Activated CD4-positive, alpha-beta T cell treated with anti-CD3 and anti-CD28 coated beads, Interleukin-2, amount 10 ng/mL, durations not matched to agents 24 days and 14 days (primary cell): ENCODE results near the gene VWDE. TPM values are rescaled to one million over a fixed set of nuclear protein-coding genes. Genes with fewer than 3 reads are reported as not detected.
"Not testable (repeated sequence)": the region's sequence is repeated elsewhere in the genome, so short reads cannot be mapped to it uniquely, and the experiment has no call there.

ENCODE experiments used
- DNase-seq: peaks from one replicate; pipeline ENCODE4 v3.0.0; 2022
- H3K27ac Mint-ChIP-seq: one replicate; pipeline ENCODE4 v1.8.0; 2022; ENCODE audit warnings: mild to moderate bottlenecking, mixed read lengths
- H3K27me3 Mint-ChIP-seq: one replicate; pipeline ENCODE4 v1.8.0; 2022; ENCODE audit warnings: mixed read lengths
- H3K36me3 Mint-ChIP-seq: one replicate; pipeline ENCODE4 v1.8.0; 2022; ENCODE audit warnings: low read depth, mild to moderate bottlenecking, mixed read lengths
- H3K4me1 Mint-ChIP-seq: one replicate; pipeline ENCODE4 v1.8.0; 2021; ENCODE audit warnings: mixed read lengths
- H3K4me3 Mint-ChIP-seq: one replicate; pipeline ENCODE4 v1.8.0; 2022; ENCODE audit warnings: mild to moderate bottlenecking, moderate library complexity, mixed read lengths
- H3K9me3 Mint-ChIP-seq: one replicate; pipeline ENCODE4 v1.8.0; 2021; ENCODE audit warnings: mixed read lengths
- intact Hi-C: fragments of 100-400 bp; cut with micrococcal nuclease; formaldehyde crosslinking; loops from one replicate; pipeline ENCODE4 v1.15.1; 2023
- total RNA-seq: library from RNA; stranded (reverse); gene quantifications from 2 replicates; pipeline ENCODE4 v1.2.3, GENCODE V29; 2022

The VWDE gene
- 1.8 and 1.9 TPM in 2 replicates for total RNA-seq

GRCh38 chr7:12403287-12404181 lies at the start of gene VWDE:
TSS of gene VWDE (minus strand) at chr7:12403865. CDS start at chr7:12403716, 149 bp downstream.
- H3K9me3 Mint-ChIP-seq = peaks cover 5% of the 10 kb centered on the region
- DNase-seq = peak; percentile 87
- H3K4me1 Mint-ChIP-seq = peaks cover 18% of the 10 kb centered on the region
- H3K27ac Mint-ChIP-seq = peak within 1 kb of the TSS; percentile 80
- no peaks in the 10 kb centered on the region for H3K36me3 Mint-ChIP-seq
- H3K27me3 Mint-ChIP-seq = peaks cover 28% of the 10 kb centered on the region
- intact Hi-C loops = loop anchor here (1.0 to 5.0 kb wide), 4 partner anchors 14 to 284 kb away; partner anchors contain the start of genes ARL4A and TMEM106B
- H3K4me3 Mint-ChIP-seq = peak within 1 kb of the TSS; percentile 93

- not testable (repeated sequence) for H3K36me3 Mint-ChIP-seq
Observed at GRCh38 chr7:12453136-12453535, 49.5 kb upstream of the VWDE start.

GRCh38 chr7:12450615-12451014 lies 47.0 kb upstream of the VWDE start:
- H3K27ac Mint-ChIP-seq = no peak overlapping the region
- peaks cover 4% of the 10 kb centered on the region for H3K27me3 Mint-ChIP-seq
- no peak for DNase-seq
- H3K4me1 Mint-ChIP-seq = no peaks in the 10 kb centered on the region
- no peak overlapping the region for H3K4me3 Mint-ChIP-seq
- H3K9me3 Mint-ChIP-seq = no peaks in the 10 kb centered on the region
- intact Hi-C loops = no loop called here
- H3K36me3 Mint-ChIP-seq = no peaks in the 10 kb centered on the region

More at GRCh38 chr7:12453136-12453535, 49.5 kb upstream of the VWDE start:
- H3K9me3 Mint-ChIP-seq, H3K27me3 Mint-ChIP-seq, DNase-seq, H3K4me1 Mint-ChIP-seq, H3K4me3 Mint-ChIP-seq, intact Hi-C loops, H3K27ac Mint-ChIP-seq: not testable (repeated sequence)

- intact Hi-C loops = no loop called here
- H3K36me3 Mint-ChIP-seq = no peaks in the 10 kb centered on the region
Observed at GRCh38 chr7:12444785-12445184, 41.1 kb upstream of the VWDE start.

GRCh38 chr7:12440229-12440628 lies 36.6 kb upstream of the VWDE start:
- no peaks in the 10 kb centered on the region for H3K36me3 Mint-ChIP-seq
- H3K27me3 Mint-ChIP-seq = peaks cover 6% of the 10 kb centered on the region
- DNase-seq = no peak
- no peak overlapping the region for H3K27ac Mint-ChIP-seq
- intact Hi-C loops = no loop called here
- H3K4me1 Mint-ChIP-seq = no peaks in the 10 kb centered on the region
- no peak overlapping the region for H3K4me3 Mint-ChIP-seq
- H3K9me3 Mint-ChIP-seq = no peaks in the 10 kb centered on the region

More at GRCh38 chr7:12444785-12445184, 41.1 kb upstream of the VWDE start:
- H3K4me3 Mint-ChIP-seq = no peak overlapping the region
- H3K27ac Mint-ChIP-seq = no peak overlapping the region
- no peaks in the 10 kb centered on the region for H3K9me3 Mint-ChIP-seq
- H3K4me1 Mint-ChIP-seq = no peaks in the 10 kb centered on the region
- no peak for DNase-seq
- peaks cover 9% of the 10 kb centered on the region for H3K27me3 Mint-ChIP-seq

- Mint-ChIP-seq H3K27ac (no peak overlapping the region), H3K4me3 (no peak overlapping the region), H3K27me3 (peaks cover 4% of the 10 kb centered on the region), H3K36me3 (no peaks in the 10 kb centered on the region), H3K4me1 (no peaks in the 10 kb centered on the region), H3K9me3 (no peaks in the 10 kb centered on the region)
- intact Hi-C loops = no loop called here
- no peak for DNase-seq
Observed at GRCh38 chr7:12436896-12437535, 33.4 kb upstream of the VWDE start.

- H3K36me3 Mint-ChIP-seq = no peaks in the 10 kb centered on the region
- DNase-seq = no peak
- no peak overlapping the region for H3K27ac Mint-ChIP-seq
- intact Hi-C loops = no loop called here
- peaks cover 4% of the 10 kb centered on the region for H3K27me3 Mint-ChIP-seq
- no peak overlapping the region for H3K4me3 Mint-ChIP-seq
- H3K9me3 Mint-ChIP-seq = no peaks in the 10 kb centered on the region
- no peaks in the 10 kb centered on the region for H3K4me1 Mint-ChIP-seq
Observed at GRCh38 chr7:12436126-12436525, 32.5 kb upstream of the VWDE start.

- DNase-seq = no peak
- intact Hi-C loops = no loop called here
- no peaks in the 10 kb centered on the region for H3K4me1 Mint-ChIP-seq
- H3K27me3 Mint-ChIP-seq = peaks cover 5% of the 10 kb centered on the region
- H3K4me3 Mint-ChIP-seq = no peak overlapping the region
- H3K27ac Mint-ChIP-seq = no peak overlapping the region
- no peaks in the 10 kb centered on the region for H3K9me3 Mint-ChIP-seq
- H3K36me3 Mint-ChIP-seq = no peaks in the 10 kb centered on the region
Observed at GRCh38 chr7:12434012-12434642, 30.5 kb upstream of the VWDE start.

- Mint-ChIP-seq H3K27ac (no peak overlapping the region), H3K4me1 (no peaks in the 10 kb centered on the region), H3K9me3 (no peaks in the 10 kb centered on the region), H3K36me3 (no peaks in the 10 kb centered on the region), H3K4me3 (no peak overlapping the region), H3K27me3 (peaks cover 9% of the 10 kb centered on the region)
- no peak for DNase-seq
- intact Hi-C loops = no loop called here
Observed at GRCh38 chr7:12431886-12432556, 28.4 kb upstream of the VWDE start.

- no peak for DNase-seq
- Mint-ChIP-seq H3K27me3 (peaks cover 9% of the 10 kb centered on the region), H3K9me3 (no peaks in the 10 kb centered on the region), H3K36me3 (no peaks in the 10 kb centered on the region), H3K27ac (no peak overlapping the region), H3K4me1 (no peaks in the 10 kb centered on the region), H3K4me3 (no peak overlapping the region)
- intact Hi-C loops = no loop called here
Observed at GRCh38 chr7:12425311-12425710, 21.6 kb upstream of the VWDE start.

GRCh38 chr7:12423997-12424745 lies 20.5 kb upstream of the VWDE start:
- intact Hi-C loops = no loop called here
- H3K9me3 Mint-ChIP-seq = no peaks in the 10 kb centered on the region
- no peak overlapping the region for H3K27ac Mint-ChIP-seq
- no peak overlapping the region for H3K4me3 Mint-ChIP-seq
- no peaks in the 10 kb centered on the region for H3K4me1 Mint-ChIP-seq
- no peak for DNase-seq
- peaks cover 9% of the 10 kb centered on the region for H3K27me3 Mint-ChIP-seq
- no peaks in the 10 kb centered on the region for H3K36me3 Mint-ChIP-seq

- DNase-seq = no peak
- H3K27me3 Mint-ChIP-seq = peaks cover 12% of the 10 kb centered on the region
- no peaks in the 10 kb centered on the region for H3K36me3 Mint-ChIP-seq
- intact Hi-C loops = no loop called here
- H3K27ac Mint-ChIP-seq = no peak overlapping the region
- H3K4me3 Mint-ChIP-seq = no peak overlapping the region
- no peaks in the 10 kb centered on the region for H3K4me1 Mint-ChIP-seq
- no peaks in the 10 kb centered on the region for H3K9me3 Mint-ChIP-seq
Observed at GRCh38 chr7:12423355-12423996, 19.8 kb upstream of the VWDE start.
